T1000 (cell line): ENCODE results near the gene MTRF1L.

Experiments used
- DNase-seq: peaks from one replicate; lab custom pipeline; 2025; ENCODE audit warnings: mixed read lengths; lab: John Stamatoyannopoulos, UW

The MTRF1L gene

GRCh38 chr6:153002613-153003365 is at the start of gene MTRF1L:
TSS of gene MTRF1L (minus strand) at chr6:153002709. CDS start at chr6:153002685, 24 bp downstream.
- DNase-seq: peak; percentile 91

- DNase-seq: no peak
Measured at GRCh38 chr6:153051801-153052200, 49.3 kb upstream of the MTRF1L start.

- DNase-seq: no peak
Measured at GRCh38 chr6:153048631-153049030, 46.1 kb upstream of the MTRF1L start.

- no peak for DNase-seq
Measured at GRCh38 chr6:153047386-153047785, 44.9 kb upstream of the MTRF1L start.

- DNase-seq: no peak
Measured at GRCh38 chr6:153045271-153045670, 42.8 kb upstream of the MTRF1L start.

- no peak for DNase-seq
Measured at GRCh38 chr6:153044295-153044694, 41.8 kb upstream of the MTRF1L start.

GRCh38 chr6:153043719-153044118 is 41.2 kb upstream of the MTRF1L start:
- no peak for DNase-seq

- peak; percentile 1 for DNase-seq
Measured at GRCh38 chr6:153038378-153039057, 36.0 kb upstream of the MTRF1L start.

GRCh38 chr6:153034139-153034538 is 31.6 kb upstream of the MTRF1L start:
- no peak for DNase-seq

- no peak for DNase-seq
Measured at GRCh38 chr6:153032255-153032882, 29.9 kb upstream of the MTRF1L start.

- DNase-seq: no peak
Measured at GRCh38 chr6:153031335-153031955, 28.9 kb upstream of the MTRF1L start.

GRCh38 chr6:153028963-153029362 is 26.5 kb upstream of the MTRF1L start:
- DNase-seq: no peak

- no peak for DNase-seq
Measured at GRCh38 chr6:153028286-153028685, 25.8 kb upstream of the MTRF1L start.

- DNase-seq: no peak
Measured at GRCh38 chr6:153027480-153027879, 25.0 kb upstream of the MTRF1L start.

- DNase-seq: no peak
Measured at GRCh38 chr6:153024709-153025017, 22.2 kb upstream of the MTRF1L start.

GRCh38 chr6:153023977-153024708 is 21.6 kb upstream of the MTRF1L start:
- DNase-seq: peak; percentile 15

GRCh38 chr6:153018355-153018754 is 15.8 kb upstream of the MTRF1L start:
- DNase-seq: no peak

- no peak for DNase-seq
Measured at GRCh38 chr6:153016846-153017245, 14.3 kb upstream of the MTRF1L start.

- DNase-seq: no peak
Measured at GRCh38 chr6:153015094-153015640, 12.7 kb upstream of the MTRF1L start.

- DNase-seq: no peak
Measured at GRCh38 chr6:153013438-153013837, 10.9 kb upstream of the MTRF1L start.

- no peak for DNase-seq
Measured at GRCh38 chr6:153012856-153013255, 10.3 kb upstream of the MTRF1L start.

- no peak for DNase-seq
Measured at GRCh38 chr6:153003366-153003690, 819 bp upstream of the MTRF1L start.
